Kidney (tissue), 14 donors: ENCODE results near the gene SNX8. TPM values are rescaled to one million over a fixed set of nuclear protein-coding genes. Genes with fewer than 3 reads are reported as not detected.

Source experiments
- DNase-seq, 5 donors: peaks; one replicate each; pipeline ENCODE4 v3.0.0-alpha.2; 2013 to 2020
- FAIRE-seq: peaks from 2 replicates; lab custom pipeline; 2012; peaks lifted over from hg19 to GRCh38; lab: Jason Lieb, UNC
- H3K27ac ChIP-seq, 2 donors: one replicate each; pipeline ENCODE4 v1.7.0; 2013; ENCODE audit warnings: low read depth in 2 of 2, low read length in 2 of 2, inconsistent platforms in 1 of 2
- H3K27me3 ChIP-seq: one replicate; pipeline ENCODE4 v1.7.1; 2013; ENCODE audit warnings: low read length, inconsistent platforms; ENCODE audit not compliant: control insufficient read depth, insufficient read depth
- H3K36me3 ChIP-seq, 3 donors: one replicate each; pipeline versions ENCODE4 v1.7.0 to v1.7.1; 2013; ENCODE audit warnings: low read length in 3 of 3, control low read depth in 1 of 3, inconsistent platforms in 1 of 3; ENCODE audit not compliant: insufficient read depth in 3 of 3, control insufficient read depth in 2 of 3
- H3K4me1 ChIP-seq, 3 donors: one replicate each; pipeline versions ENCODE4 v1.7.0 to v1.7.1; 2013; ENCODE audit warnings: low read length in 3 of 3, inconsistent platforms in 1 of 3, low read depth in 1 of 3; ENCODE audit not compliant: control insufficient read depth in 2 of 3, insufficient read depth in 2 of 3
- H3K4me3 ChIP-seq, 3 donors: one replicate each; pipeline versions ENCODE4 v1.7.0 to v1.8.1; 2013; ENCODE audit warnings: low read length in 3 of 3, control low read depth in 1 of 3, inconsistent platforms in 1 of 3
- H3K9ac ChIP-seq, 3 donors: one replicate each; pipeline versions ENCODE4 v1.7.0 to v1.7.1; 2013; ENCODE audit warnings: low read length in 3 of 3, control low read depth in 1 of 3, inconsistent platforms in 1 of 3
- H3K9me3 ChIP-seq, 3 donors: one replicate each; pipeline versions ENCODE4 v1.7.0 to v1.7.1; 2013; ENCODE audit warnings: low read length in 3 of 3, control low read depth in 1 of 3, inconsistent platforms in 1 of 3; ENCODE audit not compliant: control insufficient read depth in 2 of 3, insufficient read depth in 1 of 3
- intact Hi-C: fragments of 100-400 bp; cut with DNase I; formaldehyde crosslinking; loops from one replicate; pipeline ENCODE4 v1.11.1; 2022
- polyA plus RNA-seq: library from polyadenylated mRNA; stranded (reverse); fragments of 350-450 nt; fragmentation: Illumina TruSeq; extraction: RNeasy Lipid Tissue Mini Kit (QIAGEN cat#74804); gene quantifications from one replicate; pipeline ENCODE4 v1.2.3, GENCODE V29; 2014; ENCODE audit warnings: low read depth, low replicate concordance; ENCODE audit not compliant: insufficient read depth
- total RNA-seq: library from RNA; stranded (reverse); fragmentation: NEBNext Ultra II Directional; extraction: Animal tissue kit (Norgen Biotek cat#: 25700); gene quantifications from one replicate; pipeline ENCODE4 v1.2.1, GENCODE V29; 2021
- TF ChIP-seq, protein P1 (sequence below): IDR thresholded peaks from 3 replicates; pipeline ENCODE4 v1.5.1; 2012; ENCODE audit warnings: mild to moderate bottlenecking, moderate library complexity, borderline replicate concordance; ENCODE audit not compliant: insufficient read depth; ENCODE audit errors: extremely low read depth
- donor health status: control.
- donor health status: control.
- donor health status: control.
- donor health status: control.
- donor health status: control.
- donor health status: DM: yes; HTN: yes; CAD: no.
- donor health status: Normal renal cell carcinoma (clear cell type).

SNX8 gene
- total and polyA plus RNA-seq, 2 donors from 2014 or later, result 28.7 to 38.6 TPM

DNA sequence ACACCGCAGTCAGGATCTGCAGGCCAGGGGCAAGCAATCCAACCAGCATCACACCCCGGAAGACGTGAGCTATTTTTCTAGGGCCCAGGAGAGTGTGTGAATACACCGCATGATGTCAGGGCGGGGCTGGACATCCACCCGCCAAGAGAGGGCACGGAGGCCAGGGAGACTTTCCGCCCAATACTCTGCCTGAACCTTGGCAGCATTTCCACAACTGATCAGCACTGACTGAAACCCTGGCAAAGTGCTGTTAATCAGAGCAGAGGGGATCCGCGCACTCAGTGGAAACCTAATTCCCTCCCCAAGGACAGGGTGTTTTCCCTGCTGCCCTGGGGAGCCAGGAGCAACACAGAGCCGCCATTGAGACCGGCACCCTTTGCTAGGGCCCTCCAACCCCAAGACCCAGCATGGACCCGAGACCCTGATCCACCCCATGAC, 89.7 kb downstream of the SNX8 start:
- Histone ChIP-seq H3K4me3 (no peak overlapping the region), H3K36me3 (peaks cover 4 to 17% (median 4%) of the 10 kb centered on the region in 3 donors), H3K27ac (no peak overlapping the region), H3K27me3 (no peaks in the 10 kb centered on the region), H3K4me1 (no peaks in the 10 kb centered on the region), H3K9me3 (no peaks in the 10 kb centered on the region), H3K9ac (no peak overlapping the region)
- FAIRE-seq, result no peak
- DNase-seq, result no peak
- intact Hi-C loops, result no loop called here
- TF ChIP-seq, protein P1, sequence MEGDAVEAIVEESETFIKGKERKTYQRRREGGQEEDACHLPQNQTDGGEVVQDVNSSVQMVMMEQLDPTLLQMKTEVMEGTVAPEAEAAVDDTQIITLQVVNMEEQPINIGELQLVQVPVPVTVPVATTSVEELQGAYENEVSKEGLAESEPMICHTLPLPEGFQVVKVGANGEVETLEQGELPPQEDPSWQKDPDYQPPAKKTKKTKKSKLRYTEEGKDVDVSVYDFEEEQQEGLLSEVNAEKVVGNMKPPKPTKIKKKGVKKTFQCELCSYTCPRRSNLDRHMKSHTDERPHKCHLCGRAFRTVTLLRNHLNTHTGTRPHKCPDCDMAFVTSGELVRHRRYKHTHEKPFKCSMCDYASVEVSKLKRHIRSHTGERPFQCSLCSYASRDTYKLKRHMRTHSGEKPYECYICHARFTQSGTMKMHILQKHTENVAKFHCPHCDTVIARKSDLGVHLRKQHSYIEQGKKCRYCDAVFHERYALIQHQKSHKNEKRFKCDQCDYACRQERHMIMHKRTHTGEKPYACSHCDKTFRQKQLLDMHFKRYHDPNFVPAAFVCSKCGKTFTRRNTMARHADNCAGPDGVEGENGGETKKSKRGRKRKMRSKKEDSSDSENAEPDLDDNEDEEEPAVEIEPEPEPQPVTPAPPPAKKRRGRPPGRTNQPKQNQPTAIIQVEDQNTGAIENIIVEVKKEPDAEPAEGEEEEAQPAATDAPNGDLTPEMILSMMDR, result no peak

DNA sequence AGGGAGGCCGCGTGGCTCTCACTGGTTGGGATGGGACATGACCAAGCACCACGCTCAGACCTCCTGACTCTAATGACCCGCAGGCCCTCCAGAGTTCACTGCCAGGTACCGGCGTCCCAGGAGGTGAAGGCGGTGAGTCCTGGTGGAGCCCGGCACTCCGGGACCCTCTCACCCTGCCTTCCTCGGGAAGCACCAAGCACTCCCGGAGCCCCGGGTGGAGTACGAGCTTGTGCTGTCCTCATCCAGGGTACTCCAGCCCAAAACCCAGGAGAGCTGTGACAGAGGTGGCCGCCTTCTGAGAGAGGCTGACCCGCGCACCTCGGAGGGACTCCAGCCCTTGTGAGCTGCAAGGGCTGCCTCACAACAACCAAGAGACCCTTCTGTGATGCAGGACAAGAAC, 90.9 kb downstream of the SNX8 start:
- H3K4me3 ChIP-seq, result no peak overlapping the region
- FAIRE-seq (no peak), DNase-seq (peak in 1 of 5 donors; percentile 69)
- H3K27ac ChIP-seq, result no peak overlapping the region
- intact Hi-C loops, result no loop called here
- H3K9me3 ChIP-seq, result no peaks in the 10 kb centered on the region
- H3K36me3 ChIP-seq, result peaks cover 4 to 17% (median 4%) of the 10 kb centered on the region in 3 donors
- no peaks in the 10 kb centered on the region for H3K27me3 ChIP-seq
- no peaks in the 10 kb centered on the region for H3K4me1 ChIP-seq
- H3K9ac ChIP-seq, result no peak overlapping the region
- TF ChIP-seq, protein P1, result no peak

DNA sequence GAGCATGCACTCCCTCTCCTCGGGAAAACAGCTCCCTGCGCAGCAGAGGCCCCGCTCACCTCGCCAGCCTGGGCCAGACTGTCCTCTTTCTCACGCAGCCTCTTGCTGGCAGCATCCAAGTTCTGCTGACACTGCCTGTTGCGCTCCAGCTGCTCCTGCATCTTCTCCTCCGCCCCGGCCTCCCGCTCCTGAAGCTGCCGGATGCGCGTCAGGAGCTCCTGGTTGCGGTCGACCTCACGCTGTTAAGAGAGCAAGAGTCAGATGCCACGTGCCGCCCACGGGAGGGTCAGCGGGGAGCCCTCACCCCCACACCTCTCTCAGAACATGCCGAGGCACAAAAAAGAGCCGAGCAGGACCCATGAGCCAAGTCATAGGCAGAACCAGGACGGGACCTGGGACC, 91.7 kb downstream of the SNX8 start:
- Histone ChIP-seq H3K4me3 (no peak overlapping the region), H3K9ac (no peak overlapping the region), H3K4me1 (no peaks in the 10 kb centered on the region), H3K27me3 (no peaks in the 10 kb centered on the region), H3K27ac (no peak overlapping the region), H3K36me3 (peaks cover 4 to 20% (median 4%) of the 10 kb centered on the region in 3 donors), H3K9me3 (no peaks in the 10 kb centered on the region)
- TF ChIP-seq, protein P1, result no peak
- intact Hi-C loops, result no loop called here
- FAIRE-seq (no peak), DNase-seq (no peak)

DNA sequence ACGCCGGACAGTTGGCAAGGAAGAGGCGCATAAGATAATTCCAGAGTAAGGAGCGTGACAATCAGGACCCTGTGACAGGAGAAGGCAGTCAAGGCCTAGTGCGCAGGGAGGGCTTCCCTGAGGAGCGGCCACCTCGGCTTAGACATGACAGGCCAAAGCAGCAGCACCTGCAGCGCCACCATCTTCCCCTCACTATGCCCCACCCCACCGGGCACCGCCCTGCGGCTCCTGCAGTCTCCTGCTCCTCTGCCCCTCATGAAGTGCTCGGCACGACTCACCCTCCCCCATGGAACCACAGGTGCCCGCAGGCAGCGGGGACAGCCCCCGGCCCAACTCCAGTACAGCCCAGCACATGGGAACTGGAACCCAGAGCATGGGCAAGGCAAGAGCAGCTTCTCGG, 93.3 kb downstream of the SNX8 start:
- intact Hi-C loops, result no loop called here
- Histone ChIP-seq H3K9me3 (no peaks in the 10 kb centered on the region), H3K4me1 (no peaks in the 10 kb centered on the region), H3K4me3 (no peak overlapping the region), H3K36me3 (peaks cover 4 to 24% (median 5%) of the 10 kb centered on the region in 3 donors), H3K27me3 (no peaks in the 10 kb centered on the region), H3K27ac (no peak overlapping the region), H3K9ac (no peak overlapping the region)
- FAIRE-seq (no peak), DNase-seq (peak in 1 of 5 donors; percentile 68)
- TF ChIP-seq, protein P1, result no peak
